GM21576 (cell line): ENCODE results near the gene CTNNA2.

ENCODE experiments used
- ATAC-seq: cut with Tn5 transposase; IDR thresholded peaks from one replicate; pipeline ENCODE4 v1.9.1; 2021; ENCODE audit warnings: mild to moderate bottlenecking, moderate library complexity; ENCODE audit not compliant: unreplicated experiment

The CTNNA2 gene

GRCh38 chr2:79975791-79976565 lies 463.1 kb downstream of the CTNNA2 start:
- no peak for ATAC-seq

GRCh38 chr2:79977792-79978191 lies 464.9 kb downstream of the CTNNA2 start:
- no peak for ATAC-seq

GRCh38 chr2:79980116-79980515 lies 467.3 kb downstream of the CTNNA2 start:
- ATAC-seq: no peak

GRCh38 chr2:79980816-79981215 lies 468.0 kb downstream of the CTNNA2 start:
- no peak for ATAC-seq

GRCh38 chr2:79981316-79981715 lies 468.5 kb downstream of the CTNNA2 start:
- no peak for ATAC-seq

- no peak for ATAC-seq
Measured at GRCh38 chr2:79982445-79982844, 469.6 kb downstream of the CTNNA2 start.

GRCh38 chr2:79984476-79984875 lies 471.6 kb downstream of the CTNNA2 start:
- no peak for ATAC-seq

- no peak for ATAC-seq
Measured at GRCh38 chr2:79985145-79985544, 472.3 kb downstream of the CTNNA2 start.

- no peak for ATAC-seq
Measured at GRCh38 chr2:79985571-79985970, 472.7 kb downstream of the CTNNA2 start.

GRCh38 chr2:79993144-79993543 lies 480.3 kb downstream of the CTNNA2 start:
- no peak for ATAC-seq

GRCh38 chr2:79994161-79994560 lies 481.3 kb downstream of the CTNNA2 start:
- no peak for ATAC-seq

GRCh38 chr2:79994965-79995364 lies 482.1 kb downstream of the CTNNA2 start:
- ATAC-seq: no peak

- no peak for ATAC-seq
Measured at GRCh38 chr2:79996709-79997108, 483.9 kb downstream of the CTNNA2 start.

- no peak for ATAC-seq
Measured at GRCh38 chr2:80001701-80002101, 488.9 kb downstream of the CTNNA2 start.

- no peak for ATAC-seq
Measured at GRCh38 chr2:80002112-80002511, 489.3 kb downstream of the CTNNA2 start.

GRCh38 chr2:80002568-80003157 lies 489.8 kb downstream of the CTNNA2 start:
- no peak for ATAC-seq

GRCh38 chr2:80007777-80008503 lies 495.1 kb downstream of the CTNNA2 start:
- ATAC-seq: no peak

- ATAC-seq: no peak
Measured at GRCh38 chr2:80008596-80008995, 495.7 kb downstream of the CTNNA2 start.

GRCh38 chr2:80009211-80009610 lies 496.4 kb downstream of the CTNNA2 start:
- ATAC-seq: no peak

- no peak for ATAC-seq
Measured at GRCh38 chr2:80012061-80012460, 499.2 kb downstream of the CTNNA2 start.

- ATAC-seq: no peak
Measured at GRCh38 chr2:80014637-80015036, 501.8 kb downstream of the CTNNA2 start.

GRCh38 chr2:80016171-80016570 lies 503.3 kb downstream of the CTNNA2 start:
- ATAC-seq: no peak
